Activated CD8-positive, alpha-beta memory T cell treated with anti-CD3 and anti-CD28 coated beads for 24 hours (primary cell): ENCODE results near the gene OR56A4.
"Not testable (repeated sequence)": the region's sequence is repeated elsewhere in the genome, so short reads cannot be mapped to it uniquely, and the experiment has no call there.

ENCODE experiments used
- DNase-seq: peaks from one replicate; pipeline ENCODE4 v3.0.0-alpha.2; 2020

Gene OR56A4

GRCh38 chr11:5960704-5961320, 45.9 kb downstream of the OR56A4 start:
- not testable (repeated sequence) for DNase-seq

- no peak for DNase-seq
Measured at GRCh38 chr11:5955586-5955985, 51.2 kb downstream of the OR56A4 start.
